Trophoblast cell (in vitro differentiated cells and primary cell): ENCODE measurements around the gene ARMC6.

Experiments
- DNase-seq, 2 donors: peaks; one replicate each; pipeline ENCODE4 v3.0.0-alpha.2; 2016
- H2AFZ ChIP-seq: 2 replicates; pipeline ENCODE4 v1.6.1; 2013; ENCODE audit warnings: low read length, moderate library complexity, mild to moderate bottlenecking; ENCODE audit not compliant: insufficient read depth, poor library complexity
- H2AK5ac ChIP-seq: 2 replicates; pipeline ENCODE4 v1.6.1; 2013; ENCODE audit warnings: mild to moderate bottlenecking, low read length
- H2BK120ac ChIP-seq: 2 replicates; pipeline ENCODE4 v1.6.1; 2013; ENCODE audit warnings: low read length, mild to moderate bottlenecking, moderate library complexity; ENCODE audit not compliant: insufficient read depth, poor library complexity
- H2BK12ac ChIP-seq: 2 replicates; pipeline ENCODE4 v1.6.1; 2013; ENCODE audit warnings: mild to moderate bottlenecking, low read length, moderate library complexity
- H2BK5ac ChIP-seq: 2 replicates; pipeline ENCODE4 v1.6.1; 2013; ENCODE audit warnings: low read length, low read depth, moderate library complexity, mild to moderate bottlenecking; ENCODE audit not compliant: poor library complexity
- H3K14ac ChIP-seq: 2 replicates; pipeline ENCODE4 v1.6.1; 2013; ENCODE audit warnings: mild to moderate bottlenecking, low read length
- H3K18ac ChIP-seq: 2 replicates; pipeline ENCODE4 v1.6.1; 2013; ENCODE audit warnings: mild to moderate bottlenecking, low read length
- H3K23ac ChIP-seq: 2 replicates; pipeline ENCODE4 v1.6.1; 2013; ENCODE audit warnings: low read length
- H3K27ac ChIP-seq: 2 replicates; pipeline ENCODE4 v1.5.1; 2013; ENCODE audit warnings: low read depth, mild to moderate bottlenecking, inconsistent platforms, low read length, moderate library complexity
- H3K27me3 ChIP-seq: 2 replicates; pipeline ENCODE4 v1.6.1; 2013; ENCODE audit warnings: inconsistent platforms, mild to moderate bottlenecking, low read length, moderate library complexity; ENCODE audit not compliant: insufficient read depth
- H3K36me3 ChIP-seq, 2 experiments: 1 replicate in 1 of 2; 2 replicates in 1 of 2; pipeline ENCODE4 v1.6.1; 2013; ENCODE audit warnings: low read length in 2 of 2, mild to moderate bottlenecking in 2 of 2, moderate library complexity in 1 of 2; ENCODE audit not compliant: insufficient read depth in 2 of 2, control insufficient read depth in 1 of 2
- H3K4ac ChIP-seq: 2 replicates; pipeline ENCODE4 v1.6.1; 2013; ENCODE audit warnings: low read depth, mild to moderate bottlenecking, low read length, moderate library complexity
- H3K4me1 ChIP-seq, 2 experiments: 1 replicate in 1 of 2; 2 replicates in 1 of 2; pipeline ENCODE4 v1.6.1; 2013; ENCODE audit warnings: low read length in 2 of 2, mild to moderate bottlenecking in 2 of 2, moderate library complexity in 1 of 2; ENCODE audit not compliant: insufficient read depth in 2 of 2, control insufficient read depth in 1 of 2
- H3K4me2 ChIP-seq: 2 replicates; pipeline ENCODE4 v1.6.1; 2013; ENCODE audit warnings: inconsistent platforms, mild to moderate bottlenecking, low read length, moderate library complexity
- H3K4me3 ChIP-seq: 2 replicates; pipeline ENCODE4 v1.5.1; 2013; ENCODE audit warnings: mild to moderate bottlenecking, low read depth, low read length, inconsistent platforms
- H3K79me1 ChIP-seq: one replicate; pipeline ENCODE4 v1.6.1; 2013; ENCODE audit warnings: low read length
- H3K79me2 ChIP-seq: 2 replicates; pipeline ENCODE4 v1.6.1; 2013; ENCODE audit warnings: low read length, mild to moderate bottlenecking; ENCODE audit not compliant: control insufficient read depth, insufficient read depth, poor library complexity
- H3K9ac ChIP-seq: 2 replicates; pipeline ENCODE4 v1.6.1; 2013; ENCODE audit warnings: mild to moderate bottlenecking, low read length
- H3K9me3 ChIP-seq: 2 replicates; pipeline ENCODE4 v1.6.1; 2013; ENCODE audit warnings: low read depth, mild to moderate bottlenecking, control low read depth, inconsistent platforms, low read length; ENCODE audit not compliant: insufficient read depth
- H4K12ac ChIP-seq: 2 replicates; pipeline ENCODE4 v1.6.1; 2013; ENCODE audit warnings: low read depth, mild to moderate bottlenecking, low read length, moderate library complexity
- H4K8ac ChIP-seq: 2 replicates; pipeline ENCODE4 v1.6.1; 2013; ENCODE audit warnings: low read depth, mild to moderate bottlenecking, low read length, moderate library complexity
- H4K91ac ChIP-seq: one replicate; pipeline ENCODE4 v1.6.1; 2013; ENCODE audit warnings: low read depth, mild to moderate bottlenecking, low read length, moderate library complexity
- WGBS: extraction: QIAGEN DNeasy Blood & Tissue Kit; methylation state at CpG from one replicate; pipeline ENCODE4 v1.1.7; 2013; ENCODE audit warnings: missing lambda C conversion rate; ENCODE audit not compliant: insufficient read length, insufficient coverage; ENCODE audit errors: extremely low coverage; 5-methylcytosine and 5-hydroxymethylcytosine counted together

The ARMC6 gene

GRCh38 chr19:19004144-19004543 lies 29.3 kb upstream of the ARMC6 start:
- Histone ChIP-seq H2AFZ (no peak overlapping the region), H3K4me2 (no peak overlapping the region), H2BK120ac (no peak overlapping the region), H4K12ac (no peak overlapping the region), H3K79me1 (no peaks in the 10 kb centered on the region), H3K79me2 (no peaks in the 10 kb centered on the region), H2BK5ac (no peak overlapping the region), H3K9ac (no peak overlapping the region), H3K4me1 (no peaks in the 10 kb centered on the region), H3K27me3 (no peaks in the 10 kb centered on the region), H3K27ac (no peak overlapping the region), H3K23ac (no peak overlapping the region), H3K9me3 (no peaks in the 10 kb centered on the region), H2BK12ac (no peak overlapping the region), H2AK5ac (no peak overlapping the region), H4K91ac (no peak overlapping the region), H4K8ac (no peak overlapping the region), H3K14ac (no peak overlapping the region), H3K4ac (no peak overlapping the region), H3K36me3 (peaks cover 63 to 69% of the 10 kb centered on the region in 2 experiments), H3K18ac (no peak overlapping the region), H3K4me3 (no peak overlapping the region)
- no peak for DNase-seq
- no CpG with 5 or more reads among the region's 18 CpGs for WGBS

- Histone ChIP-seq H2BK5ac (no peak overlapping the region), H2AK5ac (no peak overlapping the region), H4K12ac (no peak overlapping the region), H3K27ac (no peak overlapping the region), H3K4me3 (no peak overlapping the region), H2BK12ac (no peak overlapping the region), H3K14ac (no peak overlapping the region), H4K8ac (no peak overlapping the region), H3K4me2 (no peak overlapping the region), H3K18ac (no peak overlapping the region), H3K23ac (no peak overlapping the region), H3K4ac (no peak overlapping the region), H2BK120ac (no peak overlapping the region), H2AFZ (no peak overlapping the region), H3K79me2 (no peaks in the 10 kb centered on the region), H3K9ac (no peak overlapping the region), H3K9me3 (no peaks in the 10 kb centered on the region), H3K79me1 (no peaks in the 10 kb centered on the region), H3K36me3 (peaks cover 70 to 71% of the 10 kb centered on the region in 2 experiments), H3K4me1 (no peaks in the 10 kb centered on the region), H3K27me3 (no peaks in the 10 kb centered on the region), H4K91ac (no peak overlapping the region)
- no CpG with 5 or more reads among the region's 3 CpGs for WGBS
- DNase-seq, result no peak
Measured at GRCh38 chr19:19006213-19006612, 27.2 kb upstream of the ARMC6 start.

- Histone ChIP-seq H3K27me3 (no peaks in the 10 kb centered on the region), H3K79me1 (no peaks in the 10 kb centered on the region), H3K79me2 (no peaks in the 10 kb centered on the region), H4K8ac (no peak overlapping the region), H4K12ac (no peak overlapping the region), H2AK5ac (no peak overlapping the region), H3K9me3 (no peaks in the 10 kb centered on the region), H3K27ac (no peak overlapping the region), H3K4me3 (no peak overlapping the region), H3K9ac (no peak overlapping the region), H3K14ac (no peak overlapping the region), H4K91ac (no peak overlapping the region), H2BK5ac (no peak overlapping the region), H3K4me1 (no peaks in the 10 kb centered on the region), H2BK12ac (no peak overlapping the region), H2BK120ac (no peak overlapping the region), H3K18ac (no peak overlapping the region), H2AFZ (no peak overlapping the region), H3K23ac (no peak overlapping the region), H3K4me2 (no peak overlapping the region), H3K4ac (no peak overlapping the region), H3K36me3 (peaks cover 59 to 60% of the 10 kb centered on the region in 2 experiments)
- no CpG with 5 or more reads among the region's 18 CpGs for WGBS
- DNase-seq, result no peak
Measured at GRCh38 chr19:19009951-19010350, 23.5 kb upstream of the ARMC6 start.

- Histone ChIP-seq H3K9me3 (no peaks in the 10 kb centered on the region), H3K36me3 (peaks cover 57 to 61% of the 10 kb centered on the region in 2 experiments), H2BK12ac (no peak overlapping the region), H2BK5ac (no peak overlapping the region), H3K4me1 (no peaks in the 10 kb centered on the region), H3K9ac (no peak overlapping the region), H3K27ac (no peak overlapping the region), H3K23ac (no peak overlapping the region), H3K79me2 (no peaks in the 10 kb centered on the region), H3K27me3 (no peaks in the 10 kb centered on the region), H2BK120ac (no peak overlapping the region), H3K14ac (no peak overlapping the region), H4K8ac (no peak overlapping the region), H3K4me3 (no peak overlapping the region), H2AK5ac (no peak overlapping the region), H3K4me2 (no peak overlapping the region), H3K18ac (no peak overlapping the region), H4K91ac (no peak overlapping the region), H2AFZ (no peak overlapping the region), H3K79me1 (no peaks in the 10 kb centered on the region), H4K12ac (no peak overlapping the region), H3K4ac (no peak overlapping the region)
- no peak for DNase-seq
- no CpG with 5 or more reads among the region's 5 CpGs for WGBS
Measured at GRCh38 chr19:19010551-19010950, 22.9 kb upstream of the ARMC6 start.
